Measurements from ENCODE around the gene GSTO2.

- TF ChIP-seq EZH2 (optimal IDR thresholded peaks at IDR 0.05; ENCODE audit: low read depth, low read length) (no peak), CTCF (IDR thresholded peaks at IDR 0.05; ENCODE audit: low read length) (no peak), EZH2phosphoT487 (IDR thresholded peaks at IDR 0.05; ENCODE audit: low read length) (no peak)
These were observed 65.6 kb downstream of the GSTO2 start for GRCh38 chr10:104334561-104334960.

All from MM.1S (cell line).